BE2C (cell line): Measurements from ENCODE around the gene PATZ1.

Source experiments
- DNase-seq: peaks from one replicate; pipeline ENCODE4 v3.0.0-alpha.2; 2020
- H3K27me3 ChIP-seq: fragments of 250-450 bp; sonication (Bioruptor Pico); 2 replicates; pipeline ENCODE4 v1.5.1; 2020; ENCODE audit warnings: mild to moderate bottlenecking
- H3K36me3 ChIP-seq: fragments of 250-450 bp; sonication (Bioruptor Pico); 2 replicates; pipeline ENCODE4 v1.5.1; 2020; ENCODE audit warnings: mild to moderate bottlenecking
- H3K4me1 ChIP-seq: fragments of 250-450 bp; sonication (Bioruptor Pico); 2 replicates; pipeline ENCODE4 v1.5.1; 2020
- H3K4me3 ChIP-seq: 2 replicates; pipeline ENCODE4 v1.5.1; 2011; ENCODE audit warnings: low read depth, low read length
- H3K9me3 ChIP-seq: fragments of 250-450 bp; sonication (Bioruptor Pico); 2 replicates; pipeline ENCODE4 v1.5.1; 2020
- TF ChIP-seq, protein P1 (sequence below): IDR thresholded peaks from 2 replicates; pipeline ENCODE4 v1.5.1; 2012; ENCODE audit warnings: mild to moderate bottlenecking, low read depth, low read length

The PATZ1 gene

DNA sequence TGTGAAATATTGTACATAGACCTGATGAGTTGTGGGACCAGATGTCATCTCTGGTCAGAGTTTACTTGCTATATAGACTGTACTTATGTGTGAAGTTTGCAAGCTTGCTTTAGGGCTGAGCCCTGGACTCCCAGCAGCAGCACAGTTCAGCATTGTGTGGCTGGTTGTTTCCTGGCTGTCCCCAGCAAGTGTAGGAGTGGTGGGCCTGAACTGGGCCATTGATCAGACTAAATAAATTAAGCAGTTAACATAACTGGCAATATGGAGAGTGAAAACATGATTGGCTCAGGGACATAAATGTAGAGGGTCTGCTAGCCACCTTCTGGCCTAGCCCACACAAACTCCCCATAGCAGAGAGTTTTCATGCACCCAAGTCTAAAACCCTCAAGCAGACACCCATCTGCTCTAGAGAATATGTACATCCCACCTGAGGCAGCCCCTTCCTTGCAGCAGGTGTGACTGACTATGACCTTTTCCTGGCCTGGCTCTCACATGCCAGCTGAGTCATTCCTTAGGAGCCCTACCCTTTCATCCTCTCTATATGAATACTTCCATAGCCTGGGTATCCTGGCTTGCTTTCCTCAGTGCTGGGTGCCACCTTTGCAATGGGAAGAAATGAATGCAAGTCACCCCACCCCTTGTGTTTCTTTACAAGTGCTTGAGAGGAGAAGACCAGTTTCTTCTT is 66.2 kb downstream of the PATZ1 start:
- Histone ChIP-seq H3K36me3 (no peaks in the 10 kb centered on the region; the same call in none of the 2 replicates), H3K27me3 (no peaks in the 10 kb centered on the region), H3K4me3 (no peak overlapping the region), H3K9me3 (no peaks in the 10 kb centered on the region), H3K4me1 (no peaks in the 10 kb centered on the region)
- TF ChIP-seq, protein P1, sequence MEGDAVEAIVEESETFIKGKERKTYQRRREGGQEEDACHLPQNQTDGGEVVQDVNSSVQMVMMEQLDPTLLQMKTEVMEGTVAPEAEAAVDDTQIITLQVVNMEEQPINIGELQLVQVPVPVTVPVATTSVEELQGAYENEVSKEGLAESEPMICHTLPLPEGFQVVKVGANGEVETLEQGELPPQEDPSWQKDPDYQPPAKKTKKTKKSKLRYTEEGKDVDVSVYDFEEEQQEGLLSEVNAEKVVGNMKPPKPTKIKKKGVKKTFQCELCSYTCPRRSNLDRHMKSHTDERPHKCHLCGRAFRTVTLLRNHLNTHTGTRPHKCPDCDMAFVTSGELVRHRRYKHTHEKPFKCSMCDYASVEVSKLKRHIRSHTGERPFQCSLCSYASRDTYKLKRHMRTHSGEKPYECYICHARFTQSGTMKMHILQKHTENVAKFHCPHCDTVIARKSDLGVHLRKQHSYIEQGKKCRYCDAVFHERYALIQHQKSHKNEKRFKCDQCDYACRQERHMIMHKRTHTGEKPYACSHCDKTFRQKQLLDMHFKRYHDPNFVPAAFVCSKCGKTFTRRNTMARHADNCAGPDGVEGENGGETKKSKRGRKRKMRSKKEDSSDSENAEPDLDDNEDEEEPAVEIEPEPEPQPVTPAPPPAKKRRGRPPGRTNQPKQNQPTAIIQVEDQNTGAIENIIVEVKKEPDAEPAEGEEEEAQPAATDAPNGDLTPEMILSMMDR = no peak
- no peak for DNase-seq

DNA sequence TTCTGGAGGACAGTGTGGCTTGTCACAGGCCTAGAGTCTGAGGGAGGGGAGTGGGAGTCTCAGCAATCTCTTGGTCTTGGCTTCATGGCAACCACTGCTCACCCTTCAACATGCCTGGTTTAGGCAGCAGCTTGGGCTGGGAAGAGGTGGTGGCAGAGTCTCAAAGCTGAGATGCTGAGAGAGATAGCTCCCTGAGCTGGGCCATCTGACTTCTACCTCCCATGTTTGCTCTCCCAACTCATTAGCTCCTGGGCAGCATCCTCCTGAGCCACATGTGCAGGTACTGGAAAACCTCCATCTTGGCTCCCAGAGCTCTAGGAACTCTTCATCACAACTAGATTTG is 66.8 kb downstream of the PATZ1 start:
- no peak for DNase-seq
- TF ChIP-seq, protein P1 = no peak
- no peaks in the 10 kb centered on the region for H3K27me3 ChIP-seq
- no peaks in the 10 kb centered on the region; the same call in none of the 2 replicates for H3K36me3 ChIP-seq
- no peak overlapping the region for H3K4me3 ChIP-seq
- no peaks in the 10 kb centered on the region for H3K4me1 ChIP-seq
- no peaks in the 10 kb centered on the region for H3K9me3 ChIP-seq

DNA sequence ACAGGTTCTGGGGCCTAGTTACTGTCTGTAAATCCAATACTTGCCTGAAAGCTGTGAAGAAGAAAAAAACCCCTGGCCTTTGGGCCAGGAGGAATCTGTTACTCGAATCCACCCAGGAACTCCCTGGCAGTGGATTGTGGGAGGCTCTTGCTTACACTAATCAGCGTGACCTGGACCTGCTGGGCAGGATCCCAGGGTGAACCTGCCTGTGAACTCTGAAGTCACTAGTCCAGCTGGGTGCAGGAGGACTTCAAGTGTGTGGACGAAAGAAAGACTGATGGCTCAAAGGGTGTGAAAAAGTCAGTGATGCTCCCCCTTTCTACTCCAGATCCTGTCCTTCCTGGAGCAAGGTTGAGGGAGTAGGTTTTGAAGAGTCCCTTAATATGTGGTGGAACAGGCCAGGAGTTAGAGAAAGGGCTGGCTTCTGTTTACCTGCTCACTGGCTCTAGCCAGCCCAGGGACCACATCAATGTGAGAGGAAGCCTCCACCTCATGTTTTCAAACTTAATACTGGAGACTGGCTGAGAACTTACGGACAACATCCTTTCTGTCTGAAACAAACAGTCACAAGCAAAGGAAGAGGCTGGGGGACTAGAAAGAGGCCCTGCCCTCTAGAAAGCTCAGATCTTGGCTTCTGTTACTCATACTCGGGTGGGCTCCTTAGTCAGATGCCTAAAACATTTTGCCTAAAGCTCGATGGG is 67.4 kb downstream of the PATZ1 start:
- H3K36me3 ChIP-seq = no peaks in the 10 kb centered on the region; the same call in none of the 2 replicates
- H3K9me3 ChIP-seq = no peaks in the 10 kb centered on the region
- TF ChIP-seq, protein P1 = no peak
- no peak for DNase-seq
- no peaks in the 10 kb centered on the region for H3K27me3 ChIP-seq
- H3K4me3 ChIP-seq = no peak overlapping the region
- H3K4me1 ChIP-seq = no peaks in the 10 kb centered on the region

DNA sequence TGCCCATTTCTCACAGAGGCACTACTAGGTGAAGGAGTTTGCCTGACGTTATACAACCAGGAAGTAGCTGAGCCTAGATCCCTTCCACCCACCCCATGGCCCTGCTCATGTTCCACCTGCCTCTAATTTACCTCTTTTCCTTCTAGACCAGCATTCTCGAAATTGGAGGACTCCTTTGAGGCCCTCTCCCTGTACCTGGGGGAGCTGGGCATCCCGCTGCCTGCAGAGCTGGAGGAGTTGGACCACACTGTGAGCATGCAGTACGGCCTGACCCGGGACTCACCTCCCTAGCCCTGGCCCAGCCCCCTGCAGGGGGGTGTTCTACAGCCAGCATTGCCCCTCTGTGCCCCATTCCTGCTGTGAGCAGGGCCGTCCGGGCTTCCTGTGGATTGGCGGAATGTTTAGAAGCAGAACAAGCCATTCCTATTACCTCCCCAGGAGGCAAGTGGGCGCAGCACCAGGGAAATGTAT is 68.0 kb downstream of the PATZ1 start:
- no peaks in the 10 kb centered on the region for H3K9me3 ChIP-seq
- DNase-seq = no peak
- TF ChIP-seq, protein P1 = no peak
- no peak overlapping the region for H3K4me3 ChIP-seq
- H3K27me3 ChIP-seq = no peaks in the 10 kb centered on the region
- no peaks in the 10 kb centered on the region; the same call in none of the 2 replicates for H3K36me3 ChIP-seq
- no peaks in the 10 kb centered on the region for H3K4me1 ChIP-seq

DNA sequence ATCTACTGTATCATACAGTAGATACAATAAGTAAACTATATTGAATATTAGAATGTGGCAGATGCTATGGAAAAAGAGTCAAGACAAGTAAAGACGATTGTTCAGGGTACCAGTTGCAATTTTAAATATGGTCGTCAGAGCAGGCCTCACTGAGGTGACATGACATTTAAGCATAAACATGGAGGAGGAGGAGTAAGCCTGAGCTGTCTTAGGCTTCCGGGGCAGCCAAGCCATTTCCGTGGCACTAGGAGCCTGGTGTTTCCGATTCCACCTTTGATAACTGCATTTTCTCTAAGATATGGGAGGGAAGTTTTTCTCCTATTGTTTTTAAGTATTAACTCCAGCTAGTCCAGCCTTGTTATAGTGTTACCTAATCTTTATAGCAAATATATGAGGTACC is 68.4 kb downstream of the PATZ1 start:
- TF ChIP-seq, protein P1 = no peak
- no peaks in the 10 kb centered on the region for H3K27me3 ChIP-seq
- H3K4me3 ChIP-seq = no peak overlapping the region
- no peaks in the 10 kb centered on the region for H3K9me3 ChIP-seq
- H3K36me3 ChIP-seq = no peaks in the 10 kb centered on the region; the same call in none of the 2 replicates
- no peaks in the 10 kb centered on the region for H3K4me1 ChIP-seq
- DNase-seq = no peak
